MCF 10A (cell line): ENCODE results near the gene NELFCD. TPM values are rescaled to one million over a fixed set of nuclear protein-coding genes. Genes with fewer than 3 reads are reported as not detected.
A peak's percentile ranks its signal among the peaks of the same experiment; 100 is the strongest.

Source experiments
- BruUV-seq: library from RNA; stranded (reverse); fragments of 400-500 nt; replicated peaks from 2 replicates; lab custom pipeline; 2021; lab: Mats Ljungman, UMichigan
- CTCF ChIA-PET: fragments of 300-600 bp; sonication (Branson Sonifier 250); formaldehyde crosslinking; extraction: SDS; loops from one replicate; lab custom pipeline; 2021; ENCODE audit warnings: antibody characterized with exemption, inconsistent platforms; lab: Yijun Ruan, JAX
- POLR2A ChIA-PET: fragments of 300-600, 350-650 bp; sonication (Branson Sonifier 250); formaldehyde crosslinking; extraction: SDS; loops from one replicate; lab custom pipeline; 2020; ENCODE audit warnings: antibody characterized with exemption, inconsistent platforms; lab: Yijun Ruan, JAX
- DNase-seq: peaks from one replicate; pipeline ENCODE4 v3.0.0-alpha.2; 2018; ENCODE audit not compliant: unreplicated experiment
- H3K27ac Mint-ChIP-seq: one replicate; pipeline ENCODE4 v1.8.0; 2022; ENCODE audit warnings: mild to moderate bottlenecking, low read depth, mixed read lengths; ENCODE audit not compliant: unreplicated experiment
- H3K27me3 Mint-ChIP-seq: one replicate; pipeline ENCODE4 v1.8.0; 2022; ENCODE audit warnings: mixed read lengths; ENCODE audit not compliant: insufficient read depth, unreplicated experiment
- H3K36me3 Mint-ChIP-seq: one replicate; pipeline ENCODE4 v1.8.0; 2022; ENCODE audit warnings: mild to moderate bottlenecking, moderate library complexity, mixed read lengths; ENCODE audit not compliant: insufficient read depth, unreplicated experiment
- H3K4me1 Mint-ChIP-seq: one replicate; pipeline ENCODE4 v1.8.0; 2022; ENCODE audit warnings: mixed read lengths; ENCODE audit not compliant: insufficient read depth, unreplicated experiment
- H3K4me3 Mint-ChIP-seq: one replicate; pipeline ENCODE4 v1.8.0; 2022; ENCODE audit warnings: mild to moderate bottlenecking, moderate library complexity, mixed read lengths; ENCODE audit not compliant: unreplicated experiment
- H3K9me3 Mint-ChIP-seq: one replicate; pipeline ENCODE4 v1.8.0; 2022; ENCODE audit warnings: mixed read lengths; ENCODE audit not compliant: unreplicated experiment
- CTCF ChIP-seq: fragments of 200-600 bp; IDR thresholded peaks from one replicate; pipeline ENCODE4 v1.8.0; 2022; ENCODE audit warnings: antibody characterized with exemption, mild to moderate bottlenecking; ENCODE audit not compliant: unreplicated experiment
- intact Hi-C: fragments of 100-400 bp; cut with micrococcal nuclease; formaldehyde crosslinking; loops from 2 replicates; pipeline ENCODE4 v1.14.1; 2022
- total RNA-seq: library from RNA; stranded (reverse); gene quantifications from 2 replicates; pipeline ENCODE4 v1.2.3, GENCODE V29; 2022

The NELFCD gene
- total RNA-seq, 1 experiment from 2014 or later = 79.8 TPM

- BruUV-seq = no TSS peak
- ChIA-PET POLR2A (interaction anchor here (0.7 to 1.5 kb wide), 4 partner anchors 27 to 1449 kb away, joined by 3 to 4 read pairs (median 3); partner anchors contain the start of gene ATP5F1E), CTCF (interaction anchor here (0.6 to 0.8 kb wide), 3 partner anchors 12 to 136 kb away, joined by 3 to 5 read pairs (median 4); no protein-coding TSS in a partner anchor)
- no peak for DNase-seq
- TF ChIP-seq CTCF = no peak
- Mint-ChIP-seq H3K4me1 (peaks cover 37% of the 10 kb centered on the region), H3K36me3 (peaks cover 33% of the 10 kb centered on the region), H3K9me3 (no peaks in the 10 kb centered on the region), H3K27ac (peak overlapping the region; percentile 86), H3K4me3 (peak overlapping the region; percentile 77), H3K27me3 (no peaks in the 10 kb centered on the region)
- intact Hi-C loops = no loop called here
Observed at GRCh38 chr20:59005523-59006166, 24.6 kb downstream of the NELFCD start.

GRCh38 chr20:59006167-59006863, 25.3 kb downstream of the NELFCD start:
- no peaks in the 10 kb centered on the region for H3K27me3 Mint-ChIP-seq
- H3K27ac Mint-ChIP-seq = peak overlapping the region; percentile 86
- intact Hi-C loops = no loop called here
- no peak for TF ChIP-seq CTCF
- peak; percentile 32 for DNase-seq
- H3K9me3 Mint-ChIP-seq = no peaks in the 10 kb centered on the region
- ChIA-PET CTCF (interaction anchor here (0.6 to 0.8 kb wide), 3 partner anchors 13 to 136 kb away, joined by 3 to 5 read pairs (median 4); no protein-coding TSS in a partner anchor), POLR2A (interaction anchor here (0.7 to 1.5 kb wide), 5 partner anchors 26 to 1449 kb away, joined by 3 to 4 read pairs (median 3); partner anchors contain the start of gene ATP5F1E)
- H3K4me1 Mint-ChIP-seq = peaks cover 44% of the 10 kb centered on the region
- peak overlapping the region; percentile 77 for H3K4me3 Mint-ChIP-seq
- H3K36me3 Mint-ChIP-seq = peaks cover 28% of the 10 kb centered on the region
- TSS peak; percentile 56 for BruUV-seq

- peaks cover 21% of the 10 kb centered on the region for H3K36me3 Mint-ChIP-seq
- intact Hi-C loops = no loop called here
- ChIA-PET POLR2A (interaction anchor here (0.7 to 1.0 kb wide), 2 partner anchors 25 to 26 kb away, joined by 3 to 4 read pairs; partner anchors contain the start of gene ATP5F1E), CTCF (no interaction called here)
- H3K9me3 Mint-ChIP-seq = no peaks in the 10 kb centered on the region
- peaks cover 47% of the 10 kb centered on the region for H3K4me1 Mint-ChIP-seq
- H3K4me3 Mint-ChIP-seq = peak within 1 kb of the TSS; percentile 77
- no TSS peak for BruUV-seq
- DNase-seq = peak; percentile 39
- H3K27me3 Mint-ChIP-seq = no peaks in the 10 kb centered on the region
- H3K27ac Mint-ChIP-seq = peak within 1 kb of the TSS; percentile 86
- TF ChIP-seq CTCF = no peak
Observed at GRCh38 chr20:59006864-59007664, 26.0 kb downstream of the NELFCD start, which contains the start of gene CTSZ. CTSZ (minus strand) TSS chr20:59007254; CDS start chr20:59007128, 126 bp downstream.
